Measurements from ENCODE around the gene TCOF1.

Gene TCOF1

GRCh38 chr5:150327139-150327538, 30.4 kb upstream of the TCOF1 start:
- Histone ChIP-seq H3K4me3 (ENCODE audit: low read depth in 1 of 2, low read length in 2 of 2) (no peak overlapping the region), H3K27me3 (ENCODE audit: low read depth, low read length) (no peaks in the 10 kb centered on the region), H3K4me1 (ENCODE audit: control insufficient read depth in 1 of 2, insufficient read depth in 2 of 2, low read length in 2 of 2) (no peaks in the 10 kb centered on the region), H3K9me3 (ENCODE audit: control insufficient read depth in 1 of 2, low read length in 2 of 2) (no peaks in the 10 kb centered on the region), H3K27ac (ENCODE audit: low read length) (no peak overlapping the region), H3K36me3 (ENCODE audit: control insufficient read depth in 1 of 2, insufficient read depth in 2 of 2, low read length in 2 of 2) (no peaks in the 10 kb centered on the region)

- no peaks in the 10 kb centered on the region for H3K9me3 ChIP-seq (ENCODE audit: control insufficient read depth in 1 of 2, low read length in 2 of 2)
- no peaks in the 10 kb centered on the region for H3K36me3 ChIP-seq (ENCODE audit: control insufficient read depth in 1 of 2, insufficient read depth in 2 of 2, low read length in 2 of 2)
- no peak overlapping the region for H3K27ac ChIP-seq (ENCODE audit: low read length)
- no peak overlapping the region for H3K4me3 ChIP-seq (ENCODE audit: low read depth in 1 of 2, low read length in 2 of 2)
- H3K27me3 ChIP-seq (ENCODE audit: low read depth, low read length): no peaks in the 10 kb centered on the region
- no peaks in the 10 kb centered on the region for H3K4me1 ChIP-seq (ENCODE audit: control insufficient read depth in 1 of 2, insufficient read depth in 2 of 2, low read length in 2 of 2)
These were observed 29.0 kb upstream of the TCOF1 start for GRCh38 chr5:150328515-150328914.

GRCh38 chr5:150329038-150329437, 28.5 kb upstream of the TCOF1 start:
- no peaks in the 10 kb centered on the region for H3K36me3 ChIP-seq (ENCODE audit: control insufficient read depth in 1 of 2, insufficient read depth in 2 of 2, low read length in 2 of 2)
- no peak overlapping the region for H3K4me3 ChIP-seq (ENCODE audit: low read depth in 1 of 2, low read length in 2 of 2)
- H3K27me3 ChIP-seq (ENCODE audit: low read depth, low read length): no peaks in the 10 kb centered on the region
- H3K27ac ChIP-seq (ENCODE audit: low read length): no peak overlapping the region
- no peaks in the 10 kb centered on the region for H3K9me3 ChIP-seq (ENCODE audit: control insufficient read depth in 1 of 2, low read length in 2 of 2)
- H3K4me1 ChIP-seq (ENCODE audit: control insufficient read depth in 1 of 2, insufficient read depth in 2 of 2, low read length in 2 of 2): no peaks in the 10 kb centered on the region

- no peak overlapping the region for H3K4me3 ChIP-seq (ENCODE audit: low read depth in 1 of 2, low read length in 2 of 2)
- H3K4me1 ChIP-seq (ENCODE audit: control insufficient read depth in 1 of 2, insufficient read depth in 2 of 2, low read length in 2 of 2): no peaks in the 10 kb centered on the region
- H3K36me3 ChIP-seq (ENCODE audit: control insufficient read depth in 1 of 2, insufficient read depth in 2 of 2, low read length in 2 of 2): no peaks in the 10 kb centered on the region
- no peak overlapping the region for H3K27ac ChIP-seq (ENCODE audit: low read length)
- no peaks in the 10 kb centered on the region for H3K9me3 ChIP-seq (ENCODE audit: control insufficient read depth in 1 of 2, low read length in 2 of 2)
- H3K27me3 ChIP-seq (ENCODE audit: low read depth, low read length): no peaks in the 10 kb centered on the region
These were observed 27.3 kb upstream of the TCOF1 start for GRCh38 chr5:150329881-150330876.

- no peaks in the 10 kb centered on the region for H3K4me1 ChIP-seq (ENCODE audit: control insufficient read depth in 1 of 2, insufficient read depth in 2 of 2, low read length in 2 of 2)
- H3K27ac ChIP-seq (ENCODE audit: low read length): no peak overlapping the region
- no peaks in the 10 kb centered on the region for H3K27me3 ChIP-seq (ENCODE audit: low read depth, low read length)
- no peaks in the 10 kb centered on the region for H3K36me3 ChIP-seq (ENCODE audit: control insufficient read depth in 1 of 2, insufficient read depth in 2 of 2, low read length in 2 of 2)
- no peak overlapping the region for H3K4me3 ChIP-seq (ENCODE audit: low read depth in 1 of 2, low read length in 2 of 2)
- no peaks in the 10 kb centered on the region for H3K9me3 ChIP-seq (ENCODE audit: control insufficient read depth in 1 of 2, low read length in 2 of 2)
These were observed 24.1 kb upstream of the TCOF1 start for GRCh38 chr5:150333400-150333799.

- H3K9me3 ChIP-seq (ENCODE audit: control insufficient read depth in 1 of 2, low read length in 2 of 2): no peaks in the 10 kb centered on the region
- no peaks in the 10 kb centered on the region for H3K27me3 ChIP-seq (ENCODE audit: low read depth, low read length)
- no peaks in the 10 kb centered on the region for H3K36me3 ChIP-seq (ENCODE audit: control insufficient read depth in 1 of 2, insufficient read depth in 2 of 2, low read length in 2 of 2)
- no peak overlapping the region for H3K27ac ChIP-seq (ENCODE audit: low read length)
- H3K4me3 ChIP-seq (ENCODE audit: low read depth in 1 of 2, low read length in 2 of 2): no peak overlapping the region
- H3K4me1 ChIP-seq (ENCODE audit: control insufficient read depth in 1 of 2, insufficient read depth in 2 of 2, low read length in 2 of 2): no peaks in the 10 kb centered on the region
These were observed 21.7 kb upstream of the TCOF1 start for GRCh38 chr5:150335778-150336177.

- Histone ChIP-seq H3K36me3 (ENCODE audit: control insufficient read depth in 1 of 2, insufficient read depth in 2 of 2, low read length in 2 of 2) (no peaks in the 10 kb centered on the region), H3K9me3 (ENCODE audit: control insufficient read depth in 1 of 2, low read length in 2 of 2) (no peaks in the 10 kb centered on the region), H3K27me3 (ENCODE audit: low read depth, low read length) (no peaks in the 10 kb centered on the region), H3K27ac (ENCODE audit: low read length) (no peak overlapping the region), H3K4me1 (ENCODE audit: control insufficient read depth in 1 of 2, insufficient read depth in 2 of 2, low read length in 2 of 2) (no peaks in the 10 kb centered on the region), H3K4me3 (ENCODE audit: low read depth in 1 of 2, low read length in 2 of 2) (no peak overlapping the region)
These were observed 19.0 kb upstream of the TCOF1 start for GRCh38 chr5:150338546-150338945.

- no peaks in the 10 kb centered on the region for H3K9me3 ChIP-seq (ENCODE audit: control insufficient read depth in 1 of 2, low read length in 2 of 2)
- H3K4me1 ChIP-seq (ENCODE audit: control insufficient read depth in 1 of 2, insufficient read depth in 2 of 2, low read length in 2 of 2): no peaks in the 10 kb centered on the region
- no peak overlapping the region for H3K27ac ChIP-seq (ENCODE audit: low read length)
- no peaks in the 10 kb centered on the region for H3K27me3 ChIP-seq (ENCODE audit: low read depth, low read length)
- H3K4me3 ChIP-seq (ENCODE audit: low read depth in 1 of 2, low read length in 2 of 2): no peak overlapping the region
- H3K36me3 ChIP-seq (ENCODE audit: control insufficient read depth in 1 of 2, insufficient read depth in 2 of 2, low read length in 2 of 2): no peaks in the 10 kb centered on the region
These were observed 18.3 kb upstream of the TCOF1 start for GRCh38 chr5:150339165-150339564.

- H3K9me3 ChIP-seq (ENCODE audit: control insufficient read depth in 1 of 2, low read length in 2 of 2): no peaks in the 10 kb centered on the region
- H3K36me3 ChIP-seq (ENCODE audit: control insufficient read depth in 1 of 2, insufficient read depth in 2 of 2, low read length in 2 of 2): no peaks in the 10 kb centered on the region
- H3K27me3 ChIP-seq (ENCODE audit: low read depth, low read length): no peaks in the 10 kb centered on the region
- no peak overlapping the region for H3K27ac ChIP-seq (ENCODE audit: low read length)
- no peaks in the 10 kb centered on the region for H3K4me1 ChIP-seq (ENCODE audit: control insufficient read depth in 1 of 2, insufficient read depth in 2 of 2, low read length in 2 of 2)
- H3K4me3 ChIP-seq (ENCODE audit: low read depth in 1 of 2, low read length in 2 of 2): no peak overlapping the region
These were observed 17.7 kb upstream of the TCOF1 start for GRCh38 chr5:150339841-150340240.

- Histone ChIP-seq H3K4me3 (ENCODE audit: low read depth in 1 of 2, low read length in 2 of 2) (no peak overlapping the region), H3K36me3 (ENCODE audit: control insufficient read depth in 1 of 2, insufficient read depth in 2 of 2, low read length in 2 of 2) (no peaks in the 10 kb centered on the region), H3K9me3 (ENCODE audit: control insufficient read depth in 1 of 2, low read length in 2 of 2) (no peaks in the 10 kb centered on the region), H3K27me3 (ENCODE audit: low read depth, low read length) (no peaks in the 10 kb centered on the region), H3K4me1 (ENCODE audit: control insufficient read depth in 1 of 2, insufficient read depth in 2 of 2, low read length in 2 of 2) (no peaks in the 10 kb centered on the region), H3K27ac (ENCODE audit: low read length) (no peak overlapping the region)
These were observed 16.8 kb upstream of the TCOF1 start for GRCh38 chr5:150340614-150341255.

- Histone ChIP-seq H3K4me1 (ENCODE audit: control insufficient read depth in 1 of 2, insufficient read depth in 2 of 2, low read length in 2 of 2) (no peaks in the 10 kb centered on the region), H3K36me3 (ENCODE audit: control insufficient read depth in 1 of 2, insufficient read depth in 2 of 2, low read length in 2 of 2) (no peaks in the 10 kb centered on the region), H3K27ac (ENCODE audit: low read length) (no peak overlapping the region), H3K9me3 (ENCODE audit: control insufficient read depth in 1 of 2, low read length in 2 of 2) (no peaks in the 10 kb centered on the region), H3K27me3 (ENCODE audit: low read depth, low read length) (no peaks in the 10 kb centered on the region), H3K4me3 (ENCODE audit: low read depth in 1 of 2, low read length in 2 of 2) (no peak overlapping the region)
These were observed 16.2 kb upstream of the TCOF1 start for GRCh38 chr5:150341331-150341730.
